ENCODE results near the gene GAP43. TPM values are rescaled to one million over a fixed set of nuclear protein-coding genes. Genes with fewer than 3 reads are reported as not detected.

GAP43 gene
- total and polyA plus RNA-seq, 2 experiments from 2014 or later = 2.1 to 5.7 TPM

- H3K27me3 ChIP-seq = no peaks in the 10 kb centered on the region
- H3K4me3 ChIP-seq = no peak overlapping the region
- no peak overlapping the region for H3K27ac ChIP-seq
- H3K36me3 ChIP-seq = no peaks in the 10 kb centered on the region
- peak in 1 of 2 donors; percentile 40 for DNase-seq (ENCODE audit: low read depth in 1 of 2, low spot score in 1 of 2)
- no peaks in the 10 kb centered on the region for H3K9me3 ChIP-seq (ENCODE audit: low read depth)
- TF ChIP-seq CTCF (IDR thresholded peaks at IDR 0.05; ENCODE audit: low read depth, low read length) = no peak
- H3K4me1 ChIP-seq (ENCODE audit: low read depth) = no peaks in the 10 kb centered on the region
Observed at GRCh38 chr3:115699706-115700105, 76.4 kb downstream of the GAP43 start.

- no peak for DNase-seq (ENCODE audit: low read depth in 1 of 2, low spot score in 1 of 2)
- no peak overlapping the region for H3K4me3 ChIP-seq
- H3K4me1 ChIP-seq (ENCODE audit: low read depth) = no peaks in the 10 kb centered on the region
- H3K27me3 ChIP-seq = no peaks in the 10 kb centered on the region
- TF ChIP-seq CTCF (IDR thresholded peaks at IDR 0.05; ENCODE audit: low read depth, low read length) = no peak
- no peaks in the 10 kb centered on the region for H3K36me3 ChIP-seq
- H3K27ac ChIP-seq = no peak overlapping the region
- no peaks in the 10 kb centered on the region for H3K9me3 ChIP-seq (ENCODE audit: low read depth)
Observed at GRCh38 chr3:115702598-115702997, 79.3 kb downstream of the GAP43 start.

- no peak overlapping the region for H3K27ac ChIP-seq
- no peaks in the 10 kb centered on the region for H3K27me3 ChIP-seq
- peak in 1 of 2 donors; percentile 24 for DNase-seq (ENCODE audit: low read depth in 1 of 2, low spot score in 1 of 2)
- no peaks in the 10 kb centered on the region for H3K9me3 ChIP-seq (ENCODE audit: low read depth)
- H3K4me1 ChIP-seq (ENCODE audit: low read depth) = no peaks in the 10 kb centered on the region
- H3K4me3 ChIP-seq = no peak overlapping the region
- TF ChIP-seq CTCF (IDR thresholded peaks at IDR 0.05; ENCODE audit: low read depth, low read length) = no peak
- no peaks in the 10 kb centered on the region for H3K36me3 ChIP-seq
Observed at GRCh38 chr3:115704661-115705338, 81.5 kb downstream of the GAP43 start.

- no peak for DNase-seq (ENCODE audit: low read depth in 1 of 2, low spot score in 1 of 2)
- no peak overlapping the region for H3K4me3 ChIP-seq
- H3K27ac ChIP-seq = no peak overlapping the region
- H3K27me3 ChIP-seq = no peaks in the 10 kb centered on the region
- H3K36me3 ChIP-seq = no peaks in the 10 kb centered on the region
- no peaks in the 10 kb centered on the region for H3K9me3 ChIP-seq (ENCODE audit: low read depth)
- TF ChIP-seq CTCF (IDR thresholded peaks at IDR 0.05; ENCODE audit: low read depth, low read length) = no peak
- H3K4me1 ChIP-seq (ENCODE audit: low read depth) = no peaks in the 10 kb centered on the region
Observed at GRCh38 chr3:115706311-115706829, 83.1 kb downstream of the GAP43 start.

- no peaks in the 10 kb centered on the region for H3K36me3 ChIP-seq
- no peaks in the 10 kb centered on the region for H3K27me3 ChIP-seq
- no peak overlapping the region for H3K27ac ChIP-seq
- no peaks in the 10 kb centered on the region for H3K9me3 ChIP-seq (ENCODE audit: low read depth)
- H3K4me3 ChIP-seq = no peak overlapping the region
- no peak for TF ChIP-seq CTCF (IDR thresholded peaks at IDR 0.05; ENCODE audit: low read depth, low read length)
- no peaks in the 10 kb centered on the region for H3K4me1 ChIP-seq (ENCODE audit: low read depth)
- DNase-seq (ENCODE audit: low read depth in 1 of 2, low spot score in 1 of 2) = no peak
Observed at GRCh38 chr3:115708540-115708939, 85.2 kb downstream of the GAP43 start.
